ENCODE measurements around the gene CACNA1H. TPM values are rescaled to one million over a fixed set of nuclear protein-coding genes. Genes with fewer than 3 reads are reported as not detected.
"Not testable (repeated sequence)": the region's sequence is repeated elsewhere in the genome, so short reads cannot be mapped to it uniquely, and the experiment has no call there.

CACNA1H gene
- polyA plus RNA-seq, 5 donors = 3.1 to 9.3 (median 4.7) TPM

DNA sequence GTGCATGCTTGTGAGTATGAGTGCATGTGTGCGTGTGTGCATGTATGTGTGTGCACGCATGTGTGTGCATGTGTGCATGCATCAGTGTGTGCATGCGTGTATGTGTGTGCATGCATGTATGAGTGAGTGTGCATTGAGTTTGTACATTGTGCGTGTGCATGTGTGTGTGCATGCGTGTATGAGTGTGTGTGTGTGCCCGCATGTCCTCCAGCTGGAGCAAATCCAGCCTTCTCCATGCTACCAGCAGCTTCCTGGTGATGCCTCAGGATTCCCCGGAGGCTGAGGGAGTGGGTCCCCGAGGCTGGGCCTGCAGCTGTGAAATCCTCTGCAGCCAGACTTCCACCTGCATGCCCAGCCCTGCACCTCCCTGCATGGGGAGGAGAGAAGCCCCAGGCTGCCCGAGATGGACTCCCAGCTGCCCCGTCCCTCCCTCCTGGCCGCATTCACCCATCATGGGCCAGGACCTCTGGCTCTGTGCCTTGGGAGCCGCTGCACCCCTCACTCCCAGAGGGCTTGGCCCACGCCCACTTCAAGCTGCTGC is 112.3 kb downstream of the CACNA1H start:
- no peak for DNase-seq

DNA sequence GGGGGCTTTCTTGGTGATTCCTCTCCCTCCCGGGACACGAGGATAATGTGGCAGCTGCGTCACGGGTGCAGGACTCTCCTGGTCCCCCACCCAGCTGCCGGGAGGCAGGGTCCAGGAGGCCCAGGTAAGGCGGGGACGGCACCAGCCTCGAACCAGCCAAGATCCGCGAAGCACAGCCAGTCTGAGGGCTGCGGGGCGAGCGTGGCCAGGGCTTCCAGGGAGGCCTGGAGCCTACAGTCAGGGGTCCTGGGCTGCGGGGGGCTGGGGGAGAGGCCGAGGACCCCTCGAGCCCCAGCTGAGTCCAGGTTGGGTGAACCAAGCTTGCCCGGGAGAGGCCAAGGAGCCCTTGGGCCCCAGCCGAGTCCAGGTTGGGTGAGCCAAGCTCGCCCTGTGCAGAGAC is 112.9 kb downstream of the CACNA1H start:
- no peak for DNase-seq

DNA sequence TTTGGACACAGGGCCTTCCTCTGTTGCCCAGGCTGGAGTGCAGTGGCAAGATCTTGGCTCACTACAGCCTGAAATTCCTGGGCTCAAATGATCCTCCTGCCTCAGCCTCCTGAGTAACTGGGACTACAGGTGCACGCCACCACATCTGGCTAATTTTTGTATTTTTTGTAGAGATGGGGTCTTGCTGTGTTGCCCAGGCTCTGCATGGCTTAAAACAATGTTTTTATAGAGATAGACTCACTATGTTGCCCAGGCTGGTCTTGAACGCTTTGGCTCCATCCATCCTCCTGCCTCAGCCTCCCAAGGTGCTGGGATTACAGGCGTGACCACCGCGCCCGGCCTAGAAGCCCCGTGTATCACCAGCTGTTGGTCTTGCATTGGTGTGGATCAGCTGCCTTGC is 116.5 kb downstream of the CACNA1H start:
- not testable (repeated sequence) for DNase-seq

DNA sequence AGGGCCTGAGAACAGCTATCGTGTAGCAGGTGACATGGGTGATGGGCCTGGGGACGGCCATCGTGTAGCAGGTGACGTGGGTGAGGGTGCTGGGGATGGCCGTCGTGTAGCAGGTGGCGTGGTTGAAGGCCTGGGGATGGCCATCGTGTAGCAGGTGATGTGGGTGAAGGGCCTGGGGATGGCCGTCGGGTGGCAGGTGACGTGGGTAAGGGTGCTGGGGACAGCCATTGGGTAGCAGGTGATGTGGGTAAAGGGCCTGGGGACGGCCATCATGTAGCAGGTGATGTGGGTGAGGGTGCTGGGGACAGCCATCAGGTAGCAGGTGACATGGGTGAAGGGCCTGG is 118.4 kb downstream of the CACNA1H start:
- no peak for DNase-seq

Other genes starting within 250 kb of the CACNA1H start
- 10 to 100 TPM; 13.8 to 22.3 (median 20.2) TPM for gene LMF1, start 182.1 kb upstream of the CACNA1H start, polyA plus RNA-seq (ENCODE audit: insufficient read depth in 1 of 5, insufficient read length in 5 of 5, low replicate concordance in 1 of 5)
- gene SOX8, start 171.3 kb upstream of the CACNA1H start, polyA plus RNA-seq (ENCODE audit: insufficient read depth in 1 of 5, insufficient read length in 5 of 5, low replicate concordance in 1 of 5) = 1 to 10 TPM; 1.9 to 6.5 (median 2.8) TPM
- under 1 TPM in 1 of 5 donors, not detected in 4; 0.08 TPM for gene SSTR5, start 80.4 kb upstream of the CACNA1H start, polyA plus RNA-seq (ENCODE audit: insufficient read depth in 1 of 5, insufficient read length in 5 of 5, low replicate concordance in 1 of 5)
- under 1 TPM in 4 of 5 donors, not detected in 1; 0.06 to 0.26 (median 0.24) TPM for gene C1QTNF8, start 56.9 kb upstream of the CACNA1H start, polyA plus RNA-seq (ENCODE audit: insufficient read depth in 1 of 5, insufficient read length in 5 of 5, low replicate concordance in 1 of 5)
- gene TPSG1, start 72.2 kb downstream of the CACNA1H start, polyA plus RNA-seq (ENCODE audit: insufficient read depth in 1 of 5, insufficient read length in 5 of 5, low replicate concordance in 1 of 5) = under 1 TPM in 4 of 5 donors, not detected in 1; 0.29 to 0.60 (median 0.37) TPM
- under 1 TPM in 3 of 5 donors, not detected in 2; 0.13 to 0.19 (median 0.19) TPM for gene TPSB2, start 77.1 kb downstream of the CACNA1H start, polyA plus RNA-seq (ENCODE audit: insufficient read depth in 1 of 5, insufficient read length in 5 of 5, low replicate concordance in 1 of 5)
- under 1 TPM in 1 of 5 donors, not detected in 4; 0.27 TPM for gene TPSAB1, start 87.6 kb downstream of the CACNA1H start, polyA plus RNA-seq (ENCODE audit: insufficient read depth in 1 of 5, insufficient read length in 5 of 5, low replicate concordance in 1 of 5)
- under 1 TPM in 1 of 5 donors, not detected in 4; 0.15 TPM for gene TPSD1, start 103.0 kb downstream of the CACNA1H start, polyA plus RNA-seq (ENCODE audit: insufficient read depth in 1 of 5, insufficient read length in 5 of 5, low replicate concordance in 1 of 5)
- 100 to 1,000 TPM; 148 to 169 (median 160) TPM for gene UBE2I, start 156.5 kb downstream of the CACNA1H start, polyA plus RNA-seq (ENCODE audit: insufficient read depth in 1 of 5, insufficient read length in 5 of 5, low replicate concordance in 1 of 5)
- 1 to 10 TPM; 2.2 to 6.9 (median 4.2) TPM for gene BAIAP3, start 180.5 kb downstream of the CACNA1H start, polyA plus RNA-seq (ENCODE audit: insufficient read depth in 1 of 5, insufficient read length in 5 of 5, low replicate concordance in 1 of 5)
- gene TSR3, start 198.8 kb downstream of the CACNA1H start, polyA plus RNA-seq (ENCODE audit: insufficient read depth in 1 of 5, insufficient read length in 5 of 5, low replicate concordance in 1 of 5) = 10 to 100 TPM; 30.4 to 68.5 (median 42.7) TPM
- gene GNPTG, start 198.8 kb downstream of the CACNA1H start, polyA plus RNA-seq (ENCODE audit: insufficient read depth in 1 of 5, insufficient read length in 5 of 5, low replicate concordance in 1 of 5) = 10 to 100 TPM; 28.2 to 56.6 (median 45.1) TPM

Measured in right lung (tissue), 5 donors.